ENCODE measurements around the gene RPA1. TPM values are rescaled to one million over a fixed set of nuclear protein-coding genes. Genes with fewer than 3 reads are reported as not detected.

Gene RPA1
- total and polyA plus RNA-seq, 2 donors (not counting 1 experiment from before 2014, with no cell fraction given), result 22.3 to 55.4 TPM

GRCh38 chr17:1787301-1787902 is 42.4 kb upstream of the RPA1 start:
- H3K4me2 ChIP-seq (ENCODE audit: extremely low read depth, insufficient read depth, low read length), result peak overlapping the region; percentile 69
- TF ChIP-seq, protein P1, sequence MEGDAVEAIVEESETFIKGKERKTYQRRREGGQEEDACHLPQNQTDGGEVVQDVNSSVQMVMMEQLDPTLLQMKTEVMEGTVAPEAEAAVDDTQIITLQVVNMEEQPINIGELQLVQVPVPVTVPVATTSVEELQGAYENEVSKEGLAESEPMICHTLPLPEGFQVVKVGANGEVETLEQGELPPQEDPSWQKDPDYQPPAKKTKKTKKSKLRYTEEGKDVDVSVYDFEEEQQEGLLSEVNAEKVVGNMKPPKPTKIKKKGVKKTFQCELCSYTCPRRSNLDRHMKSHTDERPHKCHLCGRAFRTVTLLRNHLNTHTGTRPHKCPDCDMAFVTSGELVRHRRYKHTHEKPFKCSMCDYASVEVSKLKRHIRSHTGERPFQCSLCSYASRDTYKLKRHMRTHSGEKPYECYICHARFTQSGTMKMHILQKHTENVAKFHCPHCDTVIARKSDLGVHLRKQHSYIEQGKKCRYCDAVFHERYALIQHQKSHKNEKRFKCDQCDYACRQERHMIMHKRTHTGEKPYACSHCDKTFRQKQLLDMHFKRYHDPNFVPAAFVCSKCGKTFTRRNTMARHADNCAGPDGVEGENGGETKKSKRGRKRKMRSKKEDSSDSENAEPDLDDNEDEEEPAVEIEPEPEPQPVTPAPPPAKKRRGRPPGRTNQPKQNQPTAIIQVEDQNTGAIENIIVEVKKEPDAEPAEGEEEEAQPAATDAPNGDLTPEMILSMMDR (conservative IDR thresholded peaks at IDR 0.05 in 1 of 2, IDR thresholded peaks at IDR 0.05 in 1 of 2; ENCODE audit: low read depth in 1 of 2, low read length in 2 of 2), result no peak
- no peak for TF ChIP-seq EZH2 (IDR thresholded peaks at IDR 0.05; ENCODE audit: low read length, missing control alignments)
- H3K9ac ChIP-seq (ENCODE audit: insufficient read depth, low read length), result no peak overlapping the region
- no peak overlapping the region for H3K4me3 ChIP-seq (replicated peaks in 1 of 4; ENCODE audit: control extremely low read depth in 1 of 4, insufficient read depth in 1 of 4, low read depth in 3 of 4, low read length in 4 of 4)
- H3K79me2 ChIP-seq (ENCODE audit: control insufficient read depth, insufficient read depth, low read length), result no peaks in the 10 kb centered on the region
- no peak overlapping the region for H2AFZ ChIP-seq (ENCODE audit: low read length)
- no peaks in the 10 kb centered on the region for H3K9me3 ChIP-seq (ENCODE audit: control insufficient read depth, insufficient read depth, low read depth, low read length)
- peak; percentile 93 to 95 for DNase-seq (ENCODE audit: low read depth in 2 of 2)
- H3K4me1 ChIP-seq (ENCODE audit: control insufficient read depth, extremely low read depth, insufficient read depth, low read length), result peaks cover 34% of the 10 kb centered on the region
- H3K27ac ChIP-seq (ENCODE audit: insufficient read depth, low read length), result peak overlapping the region; percentile 84
- peaks cover 2% of the 10 kb centered on the region for H3K36me3 ChIP-seq (ENCODE audit: control insufficient read depth, insufficient read depth, low read length)
- H4K20me1 ChIP-seq (ENCODE audit: control insufficient read depth, extremely low read depth, insufficient read depth, low read length), result no peaks in the 10 kb centered on the region
- H3K27me3 ChIP-seq (ENCODE audit: control insufficient read depth, insufficient read depth, low read length), result no peaks in the 10 kb centered on the region

DNA sequence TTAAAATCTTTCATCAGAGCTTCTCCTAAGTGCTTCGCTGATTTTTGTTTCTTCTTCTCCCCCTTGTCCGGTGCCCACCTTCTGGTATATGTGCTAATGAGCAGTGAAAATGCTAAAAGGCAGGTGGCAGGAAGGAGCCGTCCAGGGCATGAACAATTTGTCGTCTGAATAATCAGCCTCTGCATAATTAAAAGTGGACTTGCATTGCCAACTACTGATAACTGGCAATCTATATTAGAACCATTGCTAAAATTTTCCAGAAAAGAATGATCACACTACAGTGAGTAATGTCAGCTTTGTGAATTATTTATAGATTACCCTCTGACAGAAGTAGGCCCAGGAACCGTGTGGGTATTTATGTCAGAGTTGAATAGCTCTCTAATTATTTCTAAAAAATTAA is 39.9 kb upstream of the RPA1 start:
- H2AFZ ChIP-seq (ENCODE audit: low read length), result no peak overlapping the region
- no peaks in the 10 kb centered on the region for H3K79me2 ChIP-seq (ENCODE audit: control insufficient read depth, insufficient read depth, low read length)
- H3K9me3 ChIP-seq (ENCODE audit: control insufficient read depth, insufficient read depth, low read depth, low read length), result no peaks in the 10 kb centered on the region
- no peak overlapping the region for H3K4me2 ChIP-seq (ENCODE audit: extremely low read depth, insufficient read depth, low read length)
- H3K4me1 ChIP-seq (ENCODE audit: control insufficient read depth, extremely low read depth, insufficient read depth, low read length), result peaks cover 19% of the 10 kb centered on the region
- H3K4me3 ChIP-seq (replicated peaks in 1 of 4; ENCODE audit: control extremely low read depth in 1 of 4, insufficient read depth in 1 of 4, low read depth in 3 of 4, low read length in 4 of 4), result no peak overlapping the region
- H3K27ac ChIP-seq (ENCODE audit: insufficient read depth, low read length), result no peak overlapping the region
- DNase-seq (ENCODE audit: low read depth in 2 of 2), result no peak
- no peak for TF ChIP-seq EZH2 (IDR thresholded peaks at IDR 0.05; ENCODE audit: low read length, missing control alignments)
- TF ChIP-seq, protein P1 (conservative IDR thresholded peaks at IDR 0.05 in 1 of 2, IDR thresholded peaks at IDR 0.05 in 1 of 2; ENCODE audit: low read depth in 1 of 2, low read length in 2 of 2), result no peak
- H4K20me1 ChIP-seq (ENCODE audit: control insufficient read depth, extremely low read depth, insufficient read depth, low read length), result no peaks in the 10 kb centered on the region
- no peak overlapping the region for H3K9ac ChIP-seq (ENCODE audit: insufficient read depth, low read length)
- no peaks in the 10 kb centered on the region for H3K27me3 ChIP-seq (ENCODE audit: control insufficient read depth, insufficient read depth, low read length)
- H3K36me3 ChIP-seq (ENCODE audit: control insufficient read depth, insufficient read depth, low read length), result peaks cover 2% of the 10 kb centered on the region

GRCh38 chr17:1792495-1793446 is 37.0 kb upstream of the RPA1 start:
- no peaks in the 10 kb centered on the region for H4K20me1 ChIP-seq (ENCODE audit: control insufficient read depth, extremely low read depth, insufficient read depth, low read length)
- no peak for TF ChIP-seq EZH2 (IDR thresholded peaks at IDR 0.05; ENCODE audit: low read length, missing control alignments)
- TF ChIP-seq, protein P1 (conservative IDR thresholded peaks at IDR 0.05 in 1 of 2, IDR thresholded peaks at IDR 0.05 in 1 of 2; ENCODE audit: low read depth in 1 of 2, low read length in 2 of 2), result no peak
- H3K36me3 ChIP-seq (ENCODE audit: control insufficient read depth, insufficient read depth, low read length), result no peaks in the 10 kb centered on the region
- no peaks in the 10 kb centered on the region for H3K27me3 ChIP-seq (ENCODE audit: control insufficient read depth, insufficient read depth, low read length)
- peaks cover 1% of the 10 kb centered on the region for H3K4me1 ChIP-seq (ENCODE audit: control insufficient read depth, extremely low read depth, insufficient read depth, low read length)
- DNase-seq (ENCODE audit: low read depth in 2 of 2), result no peak
- H3K27ac ChIP-seq (ENCODE audit: insufficient read depth, low read length), result no peak overlapping the region
- H3K9ac ChIP-seq (ENCODE audit: insufficient read depth, low read length), result no peak overlapping the region
- no peak overlapping the region for H2AFZ ChIP-seq (ENCODE audit: low read length)
- no peak overlapping the region for H3K4me2 ChIP-seq (ENCODE audit: extremely low read depth, insufficient read depth, low read length)
- H3K4me3 ChIP-seq (replicated peaks in 1 of 4; ENCODE audit: control extremely low read depth in 1 of 4, insufficient read depth in 1 of 4, low read depth in 3 of 4, low read length in 4 of 4), result no peak overlapping the region
- H3K9me3 ChIP-seq (ENCODE audit: control insufficient read depth, insufficient read depth, low read depth, low read length), result no peaks in the 10 kb centered on the region
- H3K79me2 ChIP-seq (ENCODE audit: control insufficient read depth, insufficient read depth, low read length), result no peaks in the 10 kb centered on the region
